Upper lobe of left lung (tissue), 4 donors: ENCODE data around the gene CDCA8.

Source experiments
- CTCF ChIP-seq, 6 experiments: fragments of 450-650 bp in 4 of 6; fragments of 200-600 bp in 2 of 6; sonication (generic) in 2 of 6; IDR thresholded peaks; one replicate each; pipeline ENCODE4 v1.5.1; 2016 to 2019; ENCODE audit warnings: antibody characterized with exemption in 6 of 6
- POLR2A ChIP-seq, 4 donors: fragments of 450-650 bp; IDR thresholded peaks; one replicate each; pipeline ENCODE4 v1.5.1; 2016 to 2017; ENCODE audit warnings: antibody characterized with exemption in 4 of 4, mild to moderate bottlenecking in 2 of 4

DNA sequence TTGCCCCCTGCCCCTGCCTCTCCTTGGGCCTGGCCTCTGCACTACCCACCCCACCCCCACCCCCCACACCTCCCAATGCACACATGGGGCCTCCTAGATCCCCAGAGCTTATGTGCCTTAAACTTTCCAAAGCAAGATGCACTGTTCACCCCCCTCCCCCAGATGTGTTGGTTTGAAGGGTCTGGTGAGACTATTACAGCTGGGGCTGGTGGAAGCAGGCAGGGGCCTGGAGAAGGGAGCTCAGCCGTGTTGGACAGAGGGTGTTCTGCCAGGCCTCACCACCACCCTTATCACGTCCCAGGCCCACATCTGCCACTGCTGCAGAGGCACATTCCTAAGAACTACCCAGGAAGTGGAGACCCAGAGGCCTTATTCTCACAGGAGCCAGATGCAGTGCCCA lies 39.3 kb upstream of the CDCA8 start:
- TF ChIP-seq CTCF (IDR thresholded peaks at IDR 0.05) = no peak
- TF ChIP-seq POLR2A (IDR thresholded peaks at IDR 0.05) = no peak
